ENCODE results near the gene ADIRF. TPM values are rescaled to one million over a fixed set of nuclear protein-coding genes. Genes with fewer than 3 reads are reported as not detected.

ADIRF gene
- polyA plus RNA-seq, 1 donor (not counting 4 experiments of a cell fraction or from before 2014, with no cell fraction given), result 157 TPM

GRCh38 chr10:86962136-86962980, 5.9 kb upstream of the ADIRF start:
- dilution Hi-C loops (cut with MboI; ENCODE audit: extremely low pct_ligation_motif_present, low sequenced_read_pairs), result no loop called here
- Histone ChIP-seq H2AFZ (ENCODE audit: control insufficient read depth, low read length) (no peak overlapping the region), H3K27ac (ENCODE audit: control insufficient read depth, insufficient read depth, low read length) (no peak overlapping the region), H3K9me3 (ENCODE audit: control insufficient read depth, low read depth, low read length) (no peaks in the 10 kb centered on the region), H3K36me3 (ENCODE audit: control insufficient read depth in 2 of 2, extremely low read depth in 1 of 2, insufficient read depth in 2 of 2, low read length in 2 of 2) (peaks cover 2 to 6% of the 10 kb centered on the region in 2 experiments), H3K9ac (ENCODE audit: control insufficient read depth, extremely low read depth, insufficient read depth, low read length) (no peak overlapping the region), H3K79me2 (ENCODE audit: control insufficient read depth, insufficient read depth, low read length) (peaks cover 29% of the 10 kb centered on the region), H4K20me1 (ENCODE audit: control insufficient read depth, extremely low read depth, insufficient read depth, low read length) (no peaks in the 10 kb centered on the region), H3K4me2 (ENCODE audit: control insufficient read depth, extremely low read depth, insufficient read depth, low read depth, low read length) (no peak overlapping the region), H3K9me1 (ENCODE audit: control insufficient read depth, extremely low read depth, insufficient read depth, low read length) (peaks cover 2% of the 10 kb centered on the region), H3K27me3 (ENCODE audit: control insufficient read depth, extremely low read depth, insufficient read depth, low read length) (no peaks in the 10 kb centered on the region), H3K4me1 (ENCODE audit: control insufficient read depth, extremely low read depth, insufficient read depth, low read length) (peaks cover 58% of the 10 kb centered on the region), H3K4me3 (ENCODE audit: control insufficient read depth in 2 of 3, extremely low read depth in 1 of 3, insufficient read depth in 2 of 3, low read depth in 1 of 3, low read length in 3 of 3) (no peak overlapping the region)
- TF ChIP-seq EZH2 (IDR thresholded peaks at IDR 0.05; ENCODE audit: low read length) (no peak), CTCF (optimal IDR thresholded peaks at IDR 0.05 in 1 of 3, IDR thresholded peaks at IDR 0.05 in 1 of 3, conservative IDR thresholded peaks at IDR 0.05 in 1 of 3; ENCODE audit: extremely low read depth in 1 of 3, insufficient read depth in 2 of 3, low read length in 3 of 3) (no peak)
- no peak for DNase-seq (ENCODE audit: low read depth, low spot score)
- FAIRE-seq, result no peak

GRCh38 chr10:86962981-86963310, 5.3 kb upstream of the ADIRF start:
- Histone ChIP-seq H3K36me3 (ENCODE audit: control insufficient read depth in 2 of 2, extremely low read depth in 1 of 2, insufficient read depth in 2 of 2, low read length in 2 of 2) (peaks cover 2 to 6% of the 10 kb centered on the region in 2 experiments), H3K27me3 (ENCODE audit: control insufficient read depth, extremely low read depth, insufficient read depth, low read length) (no peaks in the 10 kb centered on the region), H3K27ac (ENCODE audit: control insufficient read depth, insufficient read depth, low read length) (no peak overlapping the region), H3K9ac (ENCODE audit: control insufficient read depth, extremely low read depth, insufficient read depth, low read length) (no peak overlapping the region), H3K4me2 (ENCODE audit: control insufficient read depth, extremely low read depth, insufficient read depth, low read depth, low read length) (no peak overlapping the region), H4K20me1 (ENCODE audit: control insufficient read depth, extremely low read depth, insufficient read depth, low read length) (no peaks in the 10 kb centered on the region), H3K9me1 (ENCODE audit: control insufficient read depth, extremely low read depth, insufficient read depth, low read length) (peaks cover 2% of the 10 kb centered on the region), H3K4me1 (ENCODE audit: control insufficient read depth, extremely low read depth, insufficient read depth, low read length) (peaks cover 62% of the 10 kb centered on the region), H3K9me3 (ENCODE audit: control insufficient read depth, low read depth, low read length) (no peaks in the 10 kb centered on the region), H2AFZ (ENCODE audit: control insufficient read depth, low read length) (no peak overlapping the region), H3K79me2 (ENCODE audit: control insufficient read depth, insufficient read depth, low read length) (peaks cover 34% of the 10 kb centered on the region), H3K4me3 (ENCODE audit: control insufficient read depth in 2 of 3, extremely low read depth in 1 of 3, insufficient read depth in 2 of 3, low read depth in 1 of 3, low read length in 3 of 3) (no peak overlapping the region)
- TF ChIP-seq EZH2 (IDR thresholded peaks at IDR 0.05; ENCODE audit: low read length), result no peak
- no peak for TF ChIP-seq CTCF (optimal IDR thresholded peaks at IDR 0.05 in 1 of 3, IDR thresholded peaks at IDR 0.05 in 1 of 3, conservative IDR thresholded peaks at IDR 0.05 in 1 of 3; ENCODE audit: extremely low read depth in 1 of 3, insufficient read depth in 2 of 3, low read length in 3 of 3)
- DNase-seq (ENCODE audit: low read depth, low spot score) (no peak), FAIRE-seq (no peak)
- dilution Hi-C loops (cut with MboI; ENCODE audit: extremely low pct_ligation_motif_present, low sequenced_read_pairs), result no loop called here
